NT2/D1 (cell line): ENCODE measurements around the gene TMEM239.

Experiments
- YY1 ChIP-seq: IDR thresholded peaks from 2 replicates; pipeline ENCODE4 v1.6.1; 2011; ENCODE audit not compliant: insufficient read length, insufficient read depth
- ZNF274 ChIP-seq: IDR thresholded peaks from 2 replicates; pipeline ENCODE4 v1.6.1; 2011; ENCODE audit warnings: mild to moderate bottlenecking, low read depth, low read length

DNA sequence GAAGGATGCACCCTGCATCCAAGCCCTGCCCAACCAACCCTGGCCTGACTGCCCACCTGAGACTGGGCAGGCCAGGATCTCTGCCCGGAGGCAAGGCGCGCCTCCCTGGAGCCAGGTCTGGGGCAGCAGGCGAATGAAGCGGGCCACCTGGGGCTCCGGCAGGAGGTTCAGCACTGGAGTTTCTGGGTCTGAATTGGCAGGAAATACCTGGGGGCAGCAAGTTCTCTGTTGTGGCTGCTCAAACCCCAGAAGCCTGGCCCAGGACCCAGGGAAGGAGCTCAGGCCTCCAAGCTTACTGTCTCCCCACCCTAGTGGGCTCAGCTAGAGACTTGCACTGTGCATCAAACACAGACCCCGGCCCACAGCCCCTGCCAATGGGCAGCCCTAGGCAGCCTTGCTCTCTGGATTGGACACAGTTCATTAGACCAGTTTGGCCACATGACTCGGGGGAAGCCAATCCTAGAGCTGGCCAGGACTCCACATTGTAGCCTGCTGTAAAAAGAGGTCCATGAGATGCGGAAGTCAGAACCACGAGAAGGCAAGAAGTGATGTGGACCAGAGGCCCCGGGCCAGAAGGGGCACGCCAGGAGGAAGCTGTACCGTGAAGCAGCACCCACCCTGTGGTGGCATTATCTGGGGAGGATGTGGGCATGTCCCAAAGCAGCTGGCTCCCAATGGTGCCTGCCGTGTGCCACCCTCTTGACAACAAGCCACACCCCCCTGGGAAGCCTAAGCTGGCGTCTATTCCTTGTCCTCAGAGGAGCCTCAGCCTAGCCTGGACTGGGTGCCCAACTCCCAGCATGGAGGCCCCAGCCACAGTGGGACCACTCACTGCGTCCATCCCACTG, 18.8 kb upstream of the TMEM239 start:
- TF ChIP-seq ZNF274 (no peak), YY1 (no peak)
